Activated CD8-positive, alpha-beta memory T cell treated with anti-CD3 and anti-CD28 coated beads for 48 hours (primary cell): ENCODE results near the gene ACTN3.
"Not testable (repeated sequence)": the region's sequence is repeated elsewhere in the genome, so short reads cannot be mapped to it uniquely, and the experiment has no call there.

Experiments
- DNase-seq, 3 experiments: peaks; one replicate each; pipeline ENCODE4 v3.0.0-alpha.2; 2020; ENCODE audit warnings: low read depth in 2 of 3, low spot score in 2 of 3

Gene ACTN3

DNA sequence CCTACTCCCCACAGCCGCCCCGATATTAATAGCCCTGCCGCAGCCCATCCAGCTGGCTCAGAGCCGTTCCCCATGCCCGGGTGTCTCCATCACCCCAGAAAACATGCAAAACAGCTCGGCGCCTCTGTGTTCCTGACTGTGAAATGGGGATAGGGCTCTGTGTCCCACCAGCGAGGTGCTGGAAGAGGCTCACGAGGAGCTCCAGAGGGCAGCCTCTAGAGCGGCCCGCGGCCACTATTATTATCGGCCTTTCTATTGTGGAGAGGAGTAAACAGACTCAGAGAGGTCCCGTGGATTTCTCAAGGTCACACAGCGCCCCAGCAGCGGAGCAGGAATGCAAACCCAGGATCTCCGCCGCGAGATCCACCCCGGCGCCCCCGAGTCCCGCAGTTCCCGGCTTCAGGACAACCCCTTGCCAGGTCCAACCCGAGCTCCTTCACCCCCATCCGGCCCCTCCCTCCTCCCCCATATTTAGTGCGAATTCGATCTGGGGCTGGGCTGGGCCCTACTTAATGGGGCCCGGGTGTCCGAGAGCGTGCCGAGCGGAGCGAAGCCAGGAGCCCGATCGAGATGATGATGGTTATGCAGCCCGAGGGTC is at the start of gene ACTN3:
Gene ACTN3, plus strand, starts transcription at position 536 of the 598 bp plus-strand sequence. Its CDS starts 35 bp downstream, at position 571.
- no peak for DNase-seq

DNA sequence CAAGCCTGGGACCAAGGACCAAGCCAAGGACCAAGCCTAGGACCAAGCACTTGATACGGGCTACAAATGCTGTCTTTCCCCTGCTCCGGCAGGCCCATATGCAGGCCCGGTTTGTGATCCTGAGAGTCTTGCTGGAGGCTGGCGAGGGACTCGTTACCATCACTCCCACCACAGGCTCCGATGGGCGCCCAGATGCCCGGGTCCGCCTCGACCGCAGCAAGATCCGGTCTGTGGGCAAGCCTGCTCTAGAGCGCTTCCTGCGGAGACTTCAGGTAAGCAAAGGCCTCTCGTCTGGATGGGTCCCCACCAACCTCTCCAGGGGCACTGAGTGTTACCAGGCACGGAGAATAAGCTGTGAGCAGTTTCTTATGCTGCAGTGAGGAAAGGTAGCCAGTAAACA is 49.5 kb upstream of the ACTN3 start:
- DNase-seq: no peak

DNA sequence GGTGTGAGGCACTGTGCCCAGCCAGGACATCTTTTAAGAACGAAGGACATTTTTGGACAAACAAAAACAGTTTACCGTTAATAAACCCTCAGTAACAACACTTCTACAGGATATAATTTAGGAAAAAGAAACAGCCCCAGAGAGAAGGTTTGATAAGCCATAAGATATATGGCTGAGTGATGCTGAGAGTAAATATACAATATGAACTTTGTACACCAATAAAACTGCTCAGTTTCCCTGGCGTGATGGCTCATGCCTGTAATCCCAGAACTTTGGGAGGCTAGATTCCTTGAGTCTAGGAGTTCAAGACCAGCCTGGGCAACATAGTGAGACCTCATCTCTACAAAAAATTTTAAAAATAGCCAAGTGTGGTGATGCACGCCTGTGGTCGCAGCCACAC is 48.2 kb upstream of the ACTN3 start:
- DNase-seq: no peak

DNA sequence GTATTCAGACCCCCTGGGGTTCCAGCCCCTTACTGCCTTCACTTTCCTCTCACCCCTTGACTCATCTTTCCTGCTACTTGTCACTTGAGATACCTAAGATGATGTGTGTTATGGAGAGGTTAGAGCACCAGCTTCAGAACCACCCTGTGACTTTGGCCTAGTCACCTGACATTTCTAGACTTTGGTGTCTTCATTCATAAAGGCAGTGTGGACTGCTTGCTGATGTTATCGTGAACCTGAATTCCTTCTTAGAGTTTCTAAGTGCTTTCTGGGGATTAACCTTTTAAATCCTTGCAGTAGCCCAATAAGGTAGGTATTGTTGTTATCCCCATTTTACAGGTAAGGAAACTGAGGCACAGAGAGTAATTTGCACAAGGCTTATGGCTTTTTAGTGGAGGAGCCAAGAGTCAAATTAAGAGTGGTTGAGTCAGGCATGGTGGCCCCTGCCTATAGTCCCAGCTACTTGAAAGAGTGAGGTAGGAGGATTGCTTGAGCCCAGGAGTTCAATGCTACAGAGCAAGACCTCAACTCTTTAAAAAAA is 41.4 kb upstream of the ACTN3 start:
- no peak for DNase-seq

DNA sequence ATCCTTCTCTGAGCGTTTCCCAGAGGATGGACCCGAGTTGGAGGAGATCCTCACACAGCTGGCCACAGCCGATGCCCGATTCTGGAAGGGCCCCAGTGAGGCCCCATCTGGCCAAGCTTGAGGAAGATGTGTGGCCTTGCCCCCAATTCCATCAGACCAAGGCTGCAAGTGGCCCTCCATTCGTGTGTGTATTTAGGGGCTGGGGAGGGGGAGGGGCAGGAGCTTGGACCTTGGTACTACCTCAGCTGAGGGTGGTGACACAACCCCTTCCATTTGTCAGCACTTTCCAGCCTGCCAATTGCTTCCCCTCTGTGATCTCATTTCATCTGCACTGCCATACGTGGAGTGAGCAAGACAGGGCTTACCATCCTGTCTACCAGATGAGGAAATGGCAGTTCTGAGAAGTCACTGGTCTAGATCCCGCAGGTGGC is 37.6 kb upstream of the ACTN3 start:
- no peak for DNase-seq

DNA sequence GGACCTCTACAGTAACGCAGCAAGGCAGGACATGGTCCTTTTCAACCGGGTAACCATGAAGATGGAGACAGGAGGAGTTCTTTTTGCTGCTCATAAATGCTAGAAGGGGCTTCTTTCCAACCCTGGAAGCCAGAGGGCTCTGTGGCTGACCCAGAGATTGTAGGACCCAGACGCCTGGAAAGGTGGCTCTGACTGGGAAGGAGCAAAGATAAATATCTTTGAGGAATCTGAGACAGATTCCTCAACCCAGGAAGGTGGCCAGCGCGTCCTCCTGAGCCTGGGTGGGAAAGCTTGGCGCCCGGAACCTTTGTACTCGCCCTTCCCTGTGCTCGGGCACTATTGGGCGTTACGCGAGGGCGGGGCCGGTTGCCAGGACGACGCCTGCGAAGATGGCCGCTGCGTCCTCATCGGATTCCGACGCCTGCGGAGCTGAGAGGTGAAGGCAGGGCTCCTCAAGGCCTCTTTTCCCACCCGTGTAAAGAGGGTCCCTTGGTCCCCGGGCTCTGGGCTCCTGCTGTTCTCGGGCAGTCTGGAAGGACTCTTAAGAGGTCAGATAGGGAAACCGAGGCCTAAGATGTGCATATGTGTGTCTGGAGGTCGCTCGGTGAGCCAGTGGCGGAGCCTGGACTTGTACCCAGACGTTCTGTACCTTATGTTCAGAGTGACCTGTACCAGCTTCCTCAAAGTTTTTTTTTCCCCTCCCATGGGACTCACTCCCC is 36.3 kb upstream of the ACTN3 start, which contains the start of gene BBS1:
Gene BBS1, plus strand, starts transcription at position 365 of the 719 bp plus-strand sequence. Its CDS starts 25 bp downstream, at position 390.
- peak; percentile 66 to 72 (median 66) for DNase-seq

DNA sequence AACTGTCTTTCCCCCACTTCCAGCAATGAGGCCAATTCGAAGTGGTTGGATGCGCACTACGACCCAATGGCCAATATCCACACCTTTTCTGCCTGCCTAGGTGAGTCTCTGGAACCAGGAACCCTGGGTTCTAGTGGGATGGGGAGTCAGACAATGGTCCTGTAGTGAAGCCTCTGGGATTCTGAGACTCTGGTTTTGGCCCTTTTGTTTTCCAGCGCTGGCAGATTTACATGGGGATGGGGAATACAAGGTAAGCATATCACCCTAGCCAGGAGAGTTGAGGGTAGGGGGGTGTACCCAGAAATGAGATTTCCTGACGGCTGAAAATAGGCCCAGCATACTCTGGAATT is 35.7 kb upstream of the ACTN3 start:
- no peak for DNase-seq

DNA sequence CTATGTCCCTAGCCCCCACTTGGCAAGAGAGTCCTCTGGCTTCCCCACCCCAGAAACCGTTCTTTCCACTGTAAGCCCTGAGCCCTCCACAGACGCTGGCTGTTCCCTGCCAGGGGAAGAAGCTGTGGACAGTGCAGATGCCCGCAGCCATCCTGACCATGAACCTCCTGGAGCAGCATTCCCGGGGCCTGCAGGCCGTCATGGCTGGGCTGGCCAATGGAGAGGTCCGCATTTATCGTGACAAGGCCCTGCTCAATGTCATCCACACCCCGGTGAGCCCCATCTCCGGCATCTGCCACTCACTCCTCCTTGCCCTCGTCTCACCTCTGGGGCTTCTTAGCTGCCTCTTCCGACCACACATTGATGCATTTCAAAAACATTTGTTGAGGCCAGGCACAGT is 23.1 kb upstream of the ACTN3 start:
- DNase-seq: no peak

DNA sequence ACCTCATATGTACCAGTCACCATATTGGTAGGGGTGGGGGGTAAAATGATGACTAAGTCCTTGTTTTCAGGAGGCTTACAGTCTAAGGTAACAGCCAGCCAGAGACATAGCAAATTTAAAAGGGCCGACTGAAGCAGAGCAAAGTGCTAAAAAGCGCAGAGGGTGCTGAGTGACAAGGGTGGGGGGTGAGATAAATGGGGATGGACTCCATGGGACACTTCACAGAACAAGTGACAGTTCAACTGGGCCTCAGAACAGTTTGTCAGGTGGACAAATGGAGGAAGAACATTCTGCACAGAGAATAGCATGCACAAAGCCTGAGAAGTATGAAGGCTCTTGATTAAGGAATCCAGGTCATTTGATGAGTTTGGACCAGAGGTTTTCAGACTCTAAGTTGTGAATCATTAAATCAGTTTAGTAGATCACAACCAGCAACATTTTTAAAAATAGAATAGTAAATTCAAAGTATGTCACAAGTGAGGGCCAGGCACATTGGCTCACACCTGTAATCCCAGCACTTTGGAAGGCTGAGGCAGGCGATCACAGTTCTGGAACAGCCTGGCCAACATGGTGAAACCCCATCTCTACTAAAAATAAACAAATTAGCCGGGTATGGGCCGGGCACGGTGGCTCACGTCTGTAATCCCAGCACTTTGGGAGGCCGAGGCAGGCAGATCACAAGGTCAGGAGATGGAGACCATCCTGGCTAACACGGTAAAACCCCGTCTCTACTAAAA is 22.2 kb upstream of the ACTN3 start:
- DNase-seq: no peak

DNA sequence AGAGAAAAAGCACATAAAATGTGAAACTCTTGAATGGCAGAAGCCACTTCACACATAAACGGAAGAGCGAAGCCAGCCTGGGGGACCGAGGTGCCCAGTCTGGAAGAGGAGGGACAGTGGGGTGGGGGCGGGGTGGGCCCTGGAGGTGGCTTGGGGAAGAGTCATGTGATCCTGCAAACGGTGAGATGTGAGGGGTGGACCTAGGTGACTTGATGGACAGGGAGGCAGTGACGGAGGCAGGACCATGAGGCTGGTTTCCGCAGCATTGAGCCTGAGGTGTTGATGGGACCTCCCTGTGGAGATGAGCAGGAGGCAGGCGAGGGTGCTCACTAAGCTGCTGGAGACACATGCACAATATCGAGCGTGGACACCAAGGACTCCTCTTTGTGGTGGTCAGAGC is 17.6 kb upstream of the ACTN3 start:
- no peak for DNase-seq

DNA sequence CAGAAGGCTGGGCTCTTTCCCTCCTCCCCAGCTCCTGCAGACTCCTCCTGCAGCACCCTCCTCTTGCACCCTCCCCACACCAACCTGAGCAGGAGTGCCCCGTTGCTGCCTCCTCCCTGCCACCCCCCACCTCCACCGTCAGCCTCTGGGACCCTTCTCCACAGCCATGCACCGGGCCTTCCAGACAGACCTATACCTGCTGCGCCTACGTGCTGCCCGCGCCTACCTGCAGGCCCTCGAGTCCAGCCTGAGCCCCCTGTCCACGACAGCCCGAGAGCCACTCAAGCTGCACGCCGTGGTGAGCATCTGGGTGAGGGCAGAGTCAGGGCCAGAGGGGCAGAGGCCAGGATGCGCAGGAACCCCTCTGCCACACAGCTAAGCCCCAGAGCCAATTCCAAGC is 17.0 kb upstream of the ACTN3 start:
- DNase-seq: no peak

DNA sequence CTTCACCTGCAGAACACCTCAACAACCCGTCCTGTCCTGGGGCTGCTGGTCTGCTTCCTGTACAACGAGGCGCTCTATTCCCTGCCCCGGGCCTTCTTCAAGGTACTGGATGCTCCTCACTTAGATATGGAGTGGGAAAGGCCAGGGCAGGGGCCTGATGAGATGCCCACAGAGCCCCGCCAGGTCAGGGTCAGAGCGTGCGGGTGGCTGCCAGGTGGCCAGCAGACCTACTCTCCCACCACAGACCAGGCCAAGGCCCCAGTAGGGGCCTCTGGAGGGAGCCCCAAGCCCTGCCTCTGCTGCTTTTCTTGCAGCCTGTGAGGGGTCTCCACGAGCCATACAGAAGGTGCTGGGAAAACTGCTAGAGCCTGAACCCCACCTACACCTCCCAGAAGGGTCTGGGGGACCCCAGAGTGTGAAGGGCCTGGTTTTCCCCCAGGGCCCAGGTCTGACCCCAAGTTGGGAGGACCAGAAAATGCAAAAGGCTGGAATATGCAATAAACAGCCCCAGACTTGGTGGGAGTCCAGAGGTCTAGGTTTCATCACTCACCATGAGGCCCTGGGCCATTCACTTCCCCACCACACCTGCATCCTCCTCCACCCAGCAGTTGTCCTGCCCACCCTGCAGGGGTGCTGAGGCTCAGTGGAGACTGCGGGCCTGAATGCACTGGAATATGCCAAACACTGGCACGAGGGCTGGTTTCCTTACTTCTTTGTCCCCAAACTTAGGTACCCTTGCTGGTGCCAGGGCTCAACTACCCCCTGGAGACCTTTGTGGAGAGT is 15.6 kb upstream of the ACTN3 start:
- no peak for DNase-seq

DNA sequence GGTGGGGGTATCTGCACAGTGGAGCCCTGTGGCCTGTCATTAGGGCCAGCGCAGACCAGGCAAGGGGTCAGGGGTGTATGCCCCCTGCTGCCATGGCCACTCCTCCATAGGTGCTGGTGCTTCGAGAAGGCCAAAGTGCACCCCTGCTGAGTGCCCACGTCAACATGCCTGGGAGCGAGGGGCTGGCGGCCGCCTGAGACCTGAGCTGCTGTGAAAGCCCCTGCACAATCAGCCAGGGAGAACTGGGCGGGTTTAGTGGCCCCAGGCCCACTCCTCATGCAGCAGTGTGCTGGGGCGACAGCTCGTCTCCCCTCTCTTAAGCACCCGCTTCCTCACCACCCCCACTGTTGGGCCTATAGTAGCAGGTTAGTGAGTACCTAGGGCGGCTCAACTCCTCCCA is 14.9 kb upstream of the ACTN3 start:
- no peak for DNase-seq

DNA sequence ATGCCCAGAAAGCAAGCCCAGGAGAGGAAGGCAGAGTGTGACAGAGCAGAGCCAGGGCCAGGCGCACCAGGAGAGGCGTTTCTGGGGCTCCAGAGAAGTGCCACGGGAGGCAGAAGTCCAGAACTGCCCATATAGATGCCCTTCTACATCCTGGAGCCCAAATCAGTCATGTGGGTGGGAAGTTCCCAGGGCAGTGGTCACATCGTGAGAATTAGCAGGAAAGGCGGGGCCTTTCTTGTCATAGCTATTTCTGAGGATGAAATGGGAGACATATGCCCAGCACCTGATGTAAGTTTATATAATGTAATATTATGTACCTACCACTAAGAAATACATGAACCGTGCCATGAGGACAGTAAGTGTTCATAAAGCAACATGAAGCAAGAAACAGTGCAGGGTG is 13.9 kb upstream of the ACTN3 start:
- DNase-seq: no peak

DNA sequence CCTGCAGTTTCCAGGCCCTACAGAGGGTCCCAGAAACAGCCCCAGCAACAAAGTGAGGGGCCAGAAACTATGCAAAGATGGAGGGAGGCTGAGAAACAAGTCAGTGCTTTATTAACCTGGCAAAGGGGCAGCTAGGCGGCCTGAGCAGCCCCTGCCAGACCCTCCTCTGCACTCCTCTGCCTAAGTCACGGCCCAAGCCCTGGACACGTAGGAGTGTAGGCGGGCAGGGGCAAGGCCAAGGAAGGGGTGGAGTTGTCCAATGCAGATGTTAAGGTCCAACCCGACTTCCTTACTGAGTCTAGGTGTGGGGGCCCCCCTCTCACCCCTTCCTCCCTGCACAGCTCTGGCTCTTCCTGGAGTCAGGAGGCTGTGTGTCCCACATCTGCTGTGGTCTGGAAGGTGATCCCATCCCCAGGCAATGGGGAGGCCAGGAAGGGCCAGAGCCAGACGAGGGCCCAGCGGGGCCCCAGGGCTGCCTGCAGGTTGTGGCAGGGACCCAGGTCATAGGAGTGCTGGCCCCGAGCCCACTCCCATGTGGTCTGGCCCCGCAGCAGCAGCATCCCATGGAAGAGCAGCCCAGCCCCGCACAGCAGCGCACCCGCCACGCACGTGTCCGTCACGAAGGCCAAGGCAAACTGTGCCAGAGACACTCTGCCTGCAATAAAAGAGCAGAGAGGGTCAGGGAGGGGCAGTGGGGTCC is 7.4 kb upstream of the ACTN3 start:
- DNase-seq: no peak

DNA sequence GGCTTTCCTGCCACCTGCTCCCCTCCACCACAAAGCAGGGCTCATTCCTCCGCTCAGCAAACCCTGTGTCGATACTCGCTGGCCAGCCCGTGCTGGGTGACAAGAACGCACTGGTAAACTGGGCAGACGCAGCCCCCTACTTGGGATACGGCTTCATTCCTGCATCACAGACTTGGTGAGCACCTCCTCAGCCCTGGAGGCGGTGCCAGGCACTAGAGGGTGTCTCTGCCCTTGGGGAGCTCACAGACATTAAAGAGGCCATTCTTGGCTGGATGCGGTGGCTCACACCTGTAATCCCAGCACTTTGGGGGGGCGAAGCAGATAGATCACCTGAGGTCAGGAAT is 6.9 kb upstream of the ACTN3 start:
- DNase-seq: no peak

DNA sequence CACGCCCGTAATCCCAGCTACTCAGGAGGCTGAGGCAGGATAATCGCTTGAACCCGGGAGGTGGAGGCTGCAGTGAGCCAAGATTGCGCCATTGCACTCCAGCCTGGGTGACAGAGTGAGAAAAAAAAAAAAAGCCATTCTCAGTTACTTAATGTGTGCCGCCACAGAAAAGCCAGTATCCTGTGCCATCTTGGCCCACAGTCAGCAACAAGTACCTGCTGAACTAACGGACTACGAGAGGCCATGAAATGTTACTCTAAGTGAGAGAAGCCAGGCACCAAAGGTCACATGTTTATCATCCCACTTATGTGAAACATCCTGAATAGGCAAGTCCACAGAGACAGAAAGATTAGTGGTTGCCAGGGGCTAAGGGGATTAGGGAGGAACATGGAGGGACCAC is 6.1 kb upstream of the ACTN3 start:
- not testable (repeated sequence) for DNase-seq

DNA sequence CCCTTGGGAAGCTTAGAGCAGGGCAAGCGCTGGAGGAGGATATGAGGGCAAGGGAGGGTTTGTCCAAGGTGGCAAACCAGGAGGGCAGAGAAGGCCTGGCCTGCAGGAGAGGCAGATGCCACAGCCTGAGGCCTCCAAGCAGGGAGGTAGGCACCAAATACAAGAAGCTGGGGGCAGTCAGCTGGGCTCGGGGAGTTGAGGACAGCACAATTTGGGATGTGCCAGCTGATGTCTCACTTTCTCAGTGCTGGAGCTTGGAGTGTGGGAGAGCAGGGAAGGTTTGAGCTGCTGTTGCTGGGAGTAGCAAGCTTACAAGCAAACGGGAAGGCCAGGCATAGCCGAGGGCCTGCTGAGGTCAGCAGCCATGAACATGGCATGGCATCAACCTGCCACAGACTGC is 4.8 kb upstream of the ACTN3 start:
- no peak for DNase-seq

DNA sequence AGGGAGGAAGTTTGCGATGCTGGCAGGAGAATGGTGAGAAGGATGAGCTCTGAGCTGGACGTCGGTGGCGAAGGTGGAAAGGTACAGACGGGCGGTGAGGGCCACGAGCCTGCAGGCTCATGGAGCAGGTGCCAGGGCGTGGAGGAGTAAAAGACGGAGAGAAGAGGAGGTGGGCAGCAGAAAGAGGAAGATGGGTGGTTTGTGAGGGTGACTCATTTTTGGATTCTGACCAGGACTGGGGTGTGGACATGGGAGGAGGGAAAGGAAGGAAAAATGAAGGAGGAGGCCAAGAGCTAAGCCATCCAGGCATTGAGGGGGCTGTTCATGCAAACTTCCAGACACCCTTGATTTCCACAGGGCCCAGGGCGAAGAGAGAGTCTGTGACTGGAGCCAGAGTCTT is 4.3 kb upstream of the ACTN3 start:
- no peak for DNase-seq

DNA sequence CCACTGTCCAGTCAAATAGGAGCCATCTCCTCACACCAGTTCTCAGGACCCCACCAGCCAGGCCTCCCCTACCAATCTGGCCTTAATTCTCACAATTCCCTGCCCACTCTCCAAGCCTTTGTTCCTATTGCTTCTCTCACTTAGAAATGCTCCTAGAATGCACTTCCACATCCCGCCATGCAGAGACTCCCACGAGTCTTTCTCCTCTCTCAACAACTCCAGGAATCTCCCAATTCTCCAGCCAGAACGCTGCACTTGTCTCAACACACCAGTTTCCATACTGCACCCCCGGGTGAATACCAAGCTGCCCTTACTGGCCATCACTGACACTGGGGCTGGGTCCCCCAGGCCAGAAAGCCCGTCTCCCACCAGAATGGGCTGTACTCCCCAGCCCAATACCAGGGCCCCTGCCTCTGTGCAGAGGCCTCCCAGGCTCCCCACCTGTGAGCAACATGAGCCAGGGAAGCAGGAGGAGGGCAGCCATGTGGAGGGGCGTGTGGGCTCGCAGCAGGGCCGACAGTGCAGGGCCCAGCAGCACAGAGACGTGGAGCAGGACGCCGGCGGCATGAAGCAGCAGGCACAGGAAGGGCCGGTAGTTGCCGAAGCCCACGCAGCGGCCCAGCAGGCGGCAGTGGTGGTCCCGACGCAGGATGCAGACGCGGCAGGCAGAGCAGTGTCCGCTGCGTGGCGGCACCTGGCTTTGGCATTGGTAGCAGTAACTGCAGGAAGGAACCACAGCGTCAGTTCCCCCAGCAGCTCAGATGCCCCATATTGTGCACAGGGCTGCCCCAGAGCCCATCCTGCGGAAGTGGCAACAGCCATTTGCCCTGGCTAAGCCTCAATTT is 3.2 kb upstream of the ACTN3 start:
- DNase-seq: peak in 2 of 3 experiments; percentile 36
